Osteoblast (primary cell): ENCODE data around the gene HOXB7. TPM values are rescaled to one million over a fixed set of nuclear protein-coding genes. Genes with fewer than 3 reads are reported as not detected.

Source experiments
- DNase-seq: peaks from one replicate; pipeline ENCODE4 v3.0.0; 2011; ENCODE audit warnings: low spot score, mixed read lengths; ENCODE audit not compliant: insufficient read length; ENCODE audit errors: missing footprints
- H2AFZ ChIP-seq: 2 replicates; pipeline ENCODE4 v1.6.0; 2011; ENCODE audit warnings: mild to moderate bottlenecking, low read length
- H3K27ac ChIP-seq: 2 replicates; pipeline ENCODE4 v1.5.1; 2011; ENCODE audit warnings: mild to moderate bottlenecking, low read depth, low read length, moderate library complexity
- H3K27me3 ChIP-seq: 2 replicates; pipeline ENCODE4 v1.6.0; 2012; ENCODE audit warnings: mild to moderate bottlenecking, control low read depth, inconsistent platforms, low read length, moderate library complexity; ENCODE audit not compliant: insufficient read depth
- H3K36me3 ChIP-seq: 2 replicates; pipeline ENCODE4 v1.5.1; 2011; ENCODE audit warnings: mild to moderate bottlenecking, low read length, control low read depth, moderate library complexity; ENCODE audit not compliant: insufficient read depth
- H3K4me1 ChIP-seq: 2 replicates; pipeline ENCODE4 v1.5.1; 2011; ENCODE audit warnings: mild to moderate bottlenecking, low read length, control low read depth, moderate library complexity; ENCODE audit not compliant: insufficient read depth
- H3K4me2 ChIP-seq: 2 replicates; pipeline ENCODE4 v1.6.0; 2011; ENCODE audit warnings: mild to moderate bottlenecking, low read length; ENCODE audit not compliant: insufficient read depth
- H3K4me3 ChIP-seq: fragments of 200-600 bp; sonication (generic); 3 replicates; pipeline ENCODE4 v1.5.1; 2012; ENCODE audit warnings: mild to moderate bottlenecking, low read length, inconsistent platforms; ENCODE audit not compliant: insufficient read depth
- H3K79me2 ChIP-seq: 2 replicates; pipeline ENCODE4 v1.6.0; 2012; ENCODE audit warnings: mild to moderate bottlenecking, low read length, control low read depth, inconsistent platforms; ENCODE audit not compliant: insufficient read depth
- H3K9me3 ChIP-seq: 2 replicates; pipeline ENCODE4 v1.5.1; 2011; ENCODE audit warnings: low read depth, low read length, control low read depth
- H4K20me1 ChIP-seq: 2 replicates; pipeline ENCODE4 v1.6.0; 2012; ENCODE audit warnings: mild to moderate bottlenecking, low read length, control low read depth; ENCODE audit not compliant: insufficient read depth
- CTCF ChIP-seq: IDR thresholded peaks from 2 replicates; pipeline ENCODE4 v1.5.1; 2011; ENCODE audit warnings: mild to moderate bottlenecking, low read depth, low read length, moderate library complexity; ENCODE audit errors: extremely low read depth
- total RNA-seq: library from RNA; depleted of rRNA; stranded (reverse); fragments of >200 nt; gene quantifications from 2 replicates; pipeline ENCODE4 v1.2.3, GENCODE V29; 2012

HOXB7 gene
- total RNA-seq, 1 donor = 0.36 TPM

GRCh38 chr17:48564188-48565021 lies 46.4 kb downstream of the HOXB7 start:
- TF ChIP-seq CTCF = no peak
- Histone ChIP-seq H3K4me2 (peak overlapping the region; percentile 61), H3K27ac (no peak overlapping the region), H3K36me3 (no peaks in the 10 kb centered on the region), H3K9me3 (no peaks in the 10 kb centered on the region), H3K4me3 (peak overlapping the region; percentile 60), H2AFZ (peak overlapping the region; percentile 29), H3K4me1 (no peaks in the 10 kb centered on the region), H3K79me2 (no peaks in the 10 kb centered on the region), H3K27me3 (peaks cover 89% of the 10 kb centered on the region), H4K20me1 (no peaks in the 10 kb centered on the region)
- no peak for DNase-seq

GRCh38 chr17:48563867-48564187 lies 47.0 kb downstream of the HOXB7 start:
- no peak overlapping the region for H3K4me3 ChIP-seq
- no peak for DNase-seq
- no peaks in the 10 kb centered on the region for H3K9me3 ChIP-seq
- no peak overlapping the region for H3K27ac ChIP-seq
- no peak for TF ChIP-seq CTCF
- H3K36me3 ChIP-seq = no peaks in the 10 kb centered on the region
- no peaks in the 10 kb centered on the region for H3K4me1 ChIP-seq
- H3K27me3 ChIP-seq = peaks cover 89% of the 10 kb centered on the region
- H3K79me2 ChIP-seq = no peaks in the 10 kb centered on the region
- no peak overlapping the region for H2AFZ ChIP-seq
- no peaks in the 10 kb centered on the region for H4K20me1 ChIP-seq
- peak overlapping the region; percentile 9 for H3K4me2 ChIP-seq

GRCh38 chr17:48563385-48563838 lies 47.4 kb downstream of the HOXB7 start:
- no peak overlapping the region for H3K27ac ChIP-seq
- TF ChIP-seq CTCF = no peak
- H3K79me2 ChIP-seq = no peaks in the 10 kb centered on the region
- H3K4me2 ChIP-seq = peak overlapping the region; percentile 9
- H3K4me3 ChIP-seq = no peak overlapping the region
- no peak overlapping the region for H2AFZ ChIP-seq
- no peaks in the 10 kb centered on the region for H4K20me1 ChIP-seq
- no peak for DNase-seq
- H3K36me3 ChIP-seq = no peaks in the 10 kb centered on the region
- peaks cover 89% of the 10 kb centered on the region for H3K27me3 ChIP-seq
- no peaks in the 10 kb centered on the region for H3K9me3 ChIP-seq
- H3K4me1 ChIP-seq = no peaks in the 10 kb centered on the region

- TF ChIP-seq CTCF = no peak
- H3K9me3 ChIP-seq = no peaks in the 10 kb centered on the region
- H3K79me2 ChIP-seq = no peaks in the 10 kb centered on the region
- no peak overlapping the region for H3K4me2 ChIP-seq
- H3K4me1 ChIP-seq = no peaks in the 10 kb centered on the region
- H3K4me3 ChIP-seq = no peak overlapping the region
- no peak overlapping the region for H2AFZ ChIP-seq
- no peaks in the 10 kb centered on the region for H4K20me1 ChIP-seq
- no peak for DNase-seq
- no peaks in the 10 kb centered on the region for H3K36me3 ChIP-seq
- H3K27ac ChIP-seq = no peak overlapping the region
- peaks cover 89% of the 10 kb centered on the region for H3K27me3 ChIP-seq
These were observed 47.9 kb downstream of the HOXB7 start for GRCh38 chr17:48562934-48563333.
